ENCODE results near the gene SLC23A2.
"Not testable (repeated sequence)": the region's sequence is repeated elsewhere in the genome, so short reads cannot be mapped to it uniquely, and the experiment has no call there.

Gene SLC23A2

GRCh38 chr20:5001174-5002076, at the start of gene SLC23A2:
Gene SLC23A2 (minus strand): TSS chr20:5001510. CDS start chr20:4932562, 68,948 bp downstream.
- peak; percentile 56 for DNase-seq

GRCh38 chr20:5046656-5047339, 45.5 kb upstream of the SLC23A2 start:
- DNase-seq, result no peak

GRCh38 chr20:5045906-5046305, 44.6 kb upstream of the SLC23A2 start:
- no peak for DNase-seq

- DNase-seq, result no peak
Observed at GRCh38 chr20:5044075-5044620, 42.8 kb upstream of the SLC23A2 start.

GRCh38 chr20:5041433-5041832, 40.1 kb upstream of the SLC23A2 start:
- peak; percentile 49 for DNase-seq

- DNase-seq, result no peak
Observed at GRCh38 chr20:5040345-5040744, 39.0 kb upstream of the SLC23A2 start.

GRCh38 chr20:5039889-5040288, 38.6 kb upstream of the SLC23A2 start:
- no peak for DNase-seq

- DNase-seq, result no peak
Observed at GRCh38 chr20:5039255-5039657, 37.9 kb upstream of the SLC23A2 start.

GRCh38 chr20:5036828-5037227, 35.5 kb upstream of the SLC23A2 start:
- no peak for DNase-seq

- DNase-seq, result not testable (repeated sequence)
Observed at GRCh38 chr20:5035518-5035917, 34.2 kb upstream of the SLC23A2 start.

- no peak for DNase-seq
Observed at GRCh38 chr20:5033566-5033965, 32.3 kb upstream of the SLC23A2 start.

GRCh38 chr20:5031701-5032100, 30.4 kb upstream of the SLC23A2 start:
- not testable (repeated sequence) for DNase-seq

GRCh38 chr20:5031206-5031557, 29.9 kb upstream of the SLC23A2 start:
- no peak for DNase-seq

GRCh38 chr20:5030348-5031205, 29.3 kb upstream of the SLC23A2 start:
- DNase-seq, result no peak

- DNase-seq, result not testable (repeated sequence)
Observed at GRCh38 chr20:5028258-5029059, 27.1 kb upstream of the SLC23A2 start.

GRCh38 chr20:5024982-5025381, 23.7 kb upstream of the SLC23A2 start:
- no peak for DNase-seq

- DNase-seq, result no peak
Observed at GRCh38 chr20:5024103-5024502, 22.8 kb upstream of the SLC23A2 start.

GRCh38 chr20:5023171-5023570, 21.9 kb upstream of the SLC23A2 start:
- not testable (repeated sequence) for DNase-seq

- no peak for DNase-seq
Observed at GRCh38 chr20:5020760-5021159, 19.4 kb upstream of the SLC23A2 start.

- DNase-seq, result no peak
Observed at GRCh38 chr20:5013682-5014447, 12.6 kb upstream of the SLC23A2 start.

GRCh38 chr20:5008759-5009158, 7.4 kb upstream of the SLC23A2 start:
- no peak for DNase-seq

Measured in right hindlimb (tissue), 1 donor.